HG03460 (cell line): ENCODE data around the gene TEAD3.

Experiments used
- ATAC-seq: cut with Tn5 transposase; IDR thresholded peaks from one replicate; pipeline ENCODE4 v1.9.1; 2021; ENCODE audit not compliant: unreplicated experiment

TEAD3 gene

GRCh38 chr6:35477028-35477427 lies 19.9 kb downstream of the TEAD3 start:
- no peak for ATAC-seq

GRCh38 chr6:35476004-35476403 lies 20.9 kb downstream of the TEAD3 start:
- ATAC-seq: no peak

- no peak for ATAC-seq
Measured at GRCh38 chr6:35475573-35475972, 21.3 kb downstream of the TEAD3 start.

GRCh38 chr6:35474942-35475570 lies 21.8 kb downstream of the TEAD3 start:
- no peak for ATAC-seq

- ATAC-seq: no peak
Measured at GRCh38 chr6:35474131-35474941, 22.5 kb downstream of the TEAD3 start.

- no peak for ATAC-seq
Measured at GRCh38 chr6:35473850-35474130, 23.1 kb downstream of the TEAD3 start.

- ATAC-seq: no peak
Measured at GRCh38 chr6:35473075-35473849, 23.6 kb downstream of the TEAD3 start.

GRCh38 chr6:35471836-35472345 lies 25.0 kb downstream of the TEAD3 start:
- ATAC-seq: no peak

- no peak for ATAC-seq
Measured at GRCh38 chr6:35470663-35471120, 26.2 kb downstream of the TEAD3 start.

GRCh38 chr6:35469751-35470662 lies 26.9 kb downstream of the TEAD3 start:
- ATAC-seq: no peak

GRCh38 chr6:35468980-35469750 lies 27.7 kb downstream of the TEAD3 start:
- ATAC-seq: no peak

- ATAC-seq: peak; percentile 74
Measured at GRCh38 chr6:35468181-35468979, 28.5 kb downstream of the TEAD3 start, which contains the start of gene RPL10A. RPL10A (plus strand) TSS chr6:35468401; CDS start chr6:35468435, 34 bp downstream.

GRCh38 chr6:35465646-35466045 lies 31.2 kb downstream of the TEAD3 start:
- ATAC-seq: no peak

- no peak for ATAC-seq
Measured at GRCh38 chr6:35463292-35463691, 33.6 kb downstream of the TEAD3 start.

- no peak for ATAC-seq
Measured at GRCh38 chr6:35461270-35461669, 35.6 kb downstream of the TEAD3 start.

GRCh38 chr6:35457907-35458306 lies 39.0 kb downstream of the TEAD3 start:
- no peak for ATAC-seq

GRCh38 chr6:35454391-35455110 lies 42.3 kb downstream of the TEAD3 start:
- no peak for ATAC-seq

GRCh38 chr6:35453236-35453635 lies 43.6 kb downstream of the TEAD3 start:
- ATAC-seq: no peak
